ENCODE measurements around the gene TNIP2. TPM values are rescaled to one million over a fixed set of nuclear protein-coding genes. Genes with fewer than 3 reads are reported as not detected.

Gene TNIP2
- total and polyA plus RNA-seq, 2 of the 8 experiments (the other 6 are each of a cell fraction or from before 2014, with no cell fraction given) = 23.7 to 37.7 TPM

DNA sequence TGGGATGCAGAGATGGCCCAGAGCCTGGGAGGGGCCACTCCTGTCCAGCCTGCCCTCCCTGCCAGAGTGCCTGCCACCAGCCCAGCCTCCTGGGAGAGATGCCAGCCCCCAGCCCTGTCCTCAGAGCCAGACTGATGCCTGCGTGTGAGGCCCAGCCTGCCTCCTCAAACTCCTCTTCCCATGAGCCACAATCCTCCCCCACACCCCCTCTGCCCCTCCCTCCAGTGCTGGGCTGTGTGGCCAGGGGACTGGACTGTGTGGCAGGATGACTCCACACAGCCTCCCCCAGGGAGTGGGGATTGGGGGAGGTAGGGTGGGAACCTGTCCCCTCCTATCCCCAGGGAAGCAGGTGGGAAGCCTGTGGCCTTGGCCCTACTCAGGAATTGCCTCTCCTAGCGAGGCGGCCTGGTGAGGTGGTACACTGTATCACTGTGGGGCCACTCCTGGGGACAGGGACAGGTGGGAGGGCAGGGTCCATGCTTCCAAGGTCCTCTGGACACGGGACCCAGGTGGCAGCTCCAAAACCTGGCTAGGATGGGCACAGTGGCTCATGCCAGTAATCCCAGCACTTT, 32.5 kb upstream of the TNIP2 start (continued):
- TF ChIP-seq ATF3 (IDR thresholded peaks at IDR 0.05; ENCODE audit: insufficient read depth, low read depth, low read length) (no peak), NRF1 (IDR thresholded peaks at IDR 0.05; ENCODE audit: low read depth, low read length) (no peak), GTF2F1 (IDR thresholded peaks at IDR 0.05; ENCODE audit: borderline replicate concordance, low read depth, low read length) (no peak), TEAD4 (IDR thresholded peaks at IDR 0.05; ENCODE audit: low read depth, low read length) (no peak), ZNF274 (IDR thresholded peaks at IDR 0.05; ENCODE audit: borderline replicate concordance, extremely low read depth, low read length) (no peak), GABPA (IDR thresholded peaks at IDR 0.05; ENCODE audit: borderline replicate concordance, insufficient read depth, low read length) (no peak)
